Stimulated activated CD4-positive, alpha-beta T cell treated with anti-CD3 and anti-CD28 coated beads, Interleukin-2, amount 100 ng/mL, for 4 hours (primary cell): ENCODE measurements around the gene ADAP1.
"Not testable (repeated sequence)": the region's sequence is repeated elsewhere in the genome, so short reads cannot be mapped to it uniquely, and the experiment has no call there.

Source experiments
- DNase-seq: peaks from one replicate; pipeline ENCODE4 v3.0.0-alpha.2; 2020; ENCODE audit warnings: low read depth

Gene ADAP1

GRCh38 chr7:959271-959670, 4.8 kb upstream of the ADAP1 start:
- no peak for DNase-seq

- DNase-seq: no peak
These were observed 4.0 kb upstream of the ADAP1 start for GRCh38 chr7:958221-959200.

- DNase-seq: no peak
These were observed 3.1 kb upstream of the ADAP1 start for GRCh38 chr7:957418-958220.

GRCh38 chr7:956031-956430, 1.6 kb upstream of the ADAP1 start:
- DNase-seq: no peak

GRCh38 chr7:953547-954327, 743 bp downstream of the ADAP1 start:
- DNase-seq: no peak

- no peak for DNase-seq
These were observed 1.7 kb downstream of the ADAP1 start for GRCh38 chr7:952548-953441.

GRCh38 chr7:951881-952547, 2.5 kb downstream of the ADAP1 start:
- no peak for DNase-seq

GRCh38 chr7:949021-949934, 5.2 kb downstream of the ADAP1 start:
- DNase-seq: no peak

- DNase-seq: no peak
These were observed 6.9 kb downstream of the ADAP1 start for GRCh38 chr7:947391-948210.

GRCh38 chr7:946256-946996, 8.1 kb downstream of the ADAP1 start:
- DNase-seq: no peak

GRCh38 chr7:945556-946255, 8.8 kb downstream of the ADAP1 start:
- DNase-seq: no peak

- no peak for DNase-seq
These were observed 9.3 kb downstream of the ADAP1 start for GRCh38 chr7:945147-945555.

GRCh38 chr7:944744-945143, 9.7 kb downstream of the ADAP1 start:
- no peak for DNase-seq

GRCh38 chr7:943793-944192, 10.7 kb downstream of the ADAP1 start:
- not testable (repeated sequence) for DNase-seq

- no peak for DNase-seq
These were observed 13.7 kb downstream of the ADAP1 start for GRCh38 chr7:940599-941408.

GRCh38 chr7:939843-940242, 14.6 kb downstream of the ADAP1 start:
- no peak for DNase-seq
